PC-3 (cell line): ENCODE measurements around the gene PPFIBP1.
"Not testable (repeated sequence)": the region's sequence is repeated elsewhere in the genome, so short reads cannot be mapped to it uniquely, and the experiment has no call there.

ENCODE experiments used
- EZH2phosphoT487 ChIP-seq: fragments of 300-600 bp; sonication (generic); IDR thresholded peaks from 2 replicates; pipeline ENCODE4 v1.6.1; 2018; ENCODE audit warnings: mild to moderate bottlenecking, antibody characterized with exemption, low read length, borderline replicate concordance
- TF ChIP-seq, protein P1 (sequence below): fragments of 300-600 bp; sonication (generic); conservative IDR thresholded peaks from 2 replicates; pipeline ENCODE4 v1.5.1; 2017; ENCODE audit warnings: antibody characterized with exemption, low read depth, mild to moderate bottlenecking, low read length

DNA sequence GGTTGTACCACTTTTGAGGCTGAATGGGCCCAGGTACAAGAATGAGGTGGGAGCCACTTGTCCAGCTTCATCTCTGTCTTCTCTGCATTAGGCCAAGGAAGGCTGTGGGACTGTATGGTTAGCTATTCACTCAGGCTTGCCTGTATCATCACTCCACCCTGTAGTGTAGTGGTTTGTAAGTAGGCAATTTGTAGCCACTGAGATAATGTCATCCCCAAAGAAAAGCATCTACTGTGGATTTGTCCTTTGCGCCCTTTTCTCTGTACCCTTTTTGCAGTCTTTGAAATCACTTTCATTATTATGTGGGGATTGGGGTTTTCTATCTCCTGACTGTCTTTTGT is 57.3 kb downstream of the PPFIBP1 start:
- TF ChIP-seq, protein P1, sequence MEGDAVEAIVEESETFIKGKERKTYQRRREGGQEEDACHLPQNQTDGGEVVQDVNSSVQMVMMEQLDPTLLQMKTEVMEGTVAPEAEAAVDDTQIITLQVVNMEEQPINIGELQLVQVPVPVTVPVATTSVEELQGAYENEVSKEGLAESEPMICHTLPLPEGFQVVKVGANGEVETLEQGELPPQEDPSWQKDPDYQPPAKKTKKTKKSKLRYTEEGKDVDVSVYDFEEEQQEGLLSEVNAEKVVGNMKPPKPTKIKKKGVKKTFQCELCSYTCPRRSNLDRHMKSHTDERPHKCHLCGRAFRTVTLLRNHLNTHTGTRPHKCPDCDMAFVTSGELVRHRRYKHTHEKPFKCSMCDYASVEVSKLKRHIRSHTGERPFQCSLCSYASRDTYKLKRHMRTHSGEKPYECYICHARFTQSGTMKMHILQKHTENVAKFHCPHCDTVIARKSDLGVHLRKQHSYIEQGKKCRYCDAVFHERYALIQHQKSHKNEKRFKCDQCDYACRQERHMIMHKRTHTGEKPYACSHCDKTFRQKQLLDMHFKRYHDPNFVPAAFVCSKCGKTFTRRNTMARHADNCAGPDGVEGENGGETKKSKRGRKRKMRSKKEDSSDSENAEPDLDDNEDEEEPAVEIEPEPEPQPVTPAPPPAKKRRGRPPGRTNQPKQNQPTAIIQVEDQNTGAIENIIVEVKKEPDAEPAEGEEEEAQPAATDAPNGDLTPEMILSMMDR, result not testable (repeated sequence)
- TF ChIP-seq EZH2phosphoT487, result not testable (repeated sequence)
